ENCODE measurements around the gene NAV3.
"Not testable (repeated sequence)": the region's sequence is repeated elsewhere in the genome, so short reads cannot be mapped to it uniquely, and the experiment has no call there.

Gene NAV3

DNA sequence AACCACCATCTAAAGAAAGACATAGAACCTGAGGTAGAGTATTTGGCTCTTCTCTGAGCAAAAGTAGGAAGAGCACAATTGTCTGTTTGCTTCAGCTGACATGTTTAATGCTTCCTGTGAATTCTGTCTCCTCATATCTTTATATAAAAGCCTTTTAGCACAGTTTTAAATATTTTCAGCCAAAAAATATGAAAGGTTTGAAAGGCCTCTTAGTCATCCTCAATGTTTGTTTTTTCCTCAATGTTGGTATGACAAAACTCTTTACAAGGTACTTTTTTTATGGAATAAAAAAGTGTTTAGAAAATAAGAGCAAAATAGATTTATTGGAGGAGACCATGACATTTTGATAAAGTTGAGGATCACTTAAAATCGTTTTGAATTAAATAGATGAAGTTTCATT, 360.9 kb downstream of the NAV3 start:
- DNase-seq (ENCODE audit: low spot score) = no peak

GRCh38 chr12:78192979-78193378, 362.3 kb downstream of the NAV3 start:
- no peak for DNase-seq (ENCODE audit: low spot score)

GRCh38 chr12:78194448-78194847, 363.8 kb downstream of the NAV3 start:
- DNase-seq (ENCODE audit: low spot score) = no peak

DNA sequence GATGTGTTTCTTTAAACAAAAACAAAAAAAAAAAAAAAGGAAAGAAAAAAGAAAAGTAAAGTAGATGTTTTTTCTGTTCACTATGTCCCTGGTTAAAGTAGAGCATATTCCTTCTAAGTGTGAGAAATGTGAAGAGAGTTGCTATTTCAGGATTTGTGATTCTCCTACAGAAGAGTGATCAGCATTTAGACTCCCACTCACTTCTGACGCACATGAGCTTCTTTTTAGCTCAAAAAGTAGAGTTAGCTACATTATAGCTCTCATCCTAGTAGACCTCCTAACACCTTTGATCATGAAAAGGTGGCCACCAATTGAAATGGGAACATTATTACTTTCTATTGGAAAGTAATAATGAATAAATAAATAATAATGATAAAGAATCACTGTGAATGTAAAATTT, 368.2 kb downstream of the NAV3 start:
- DNase-seq (ENCODE audit: low spot score) = no peak

- no peak for DNase-seq (ENCODE audit: low spot score)
Observed at GRCh38 chr12:78199926-78200325, 369.2 kb downstream of the NAV3 start.

- no peak for DNase-seq (ENCODE audit: low spot score)
Observed at GRCh38 chr12:78204926-78205325, 374.2 kb downstream of the NAV3 start.

- DNase-seq (ENCODE audit: low spot score) = no peak
Observed at GRCh38 chr12:78208092-78208491, 377.4 kb downstream of the NAV3 start.

GRCh38 chr12:78209846-78210505, 379.3 kb downstream of the NAV3 start:
- DNase-seq (ENCODE audit: low spot score) = no peak

- DNase-seq (ENCODE audit: low spot score) = no peak
Observed at GRCh38 chr12:78210506-78210860, 379.8 kb downstream of the NAV3 start.

GRCh38 chr12:78210894-78211302, 380.2 kb downstream of the NAV3 start:
- DNase-seq (ENCODE audit: low spot score) = no peak

DNA sequence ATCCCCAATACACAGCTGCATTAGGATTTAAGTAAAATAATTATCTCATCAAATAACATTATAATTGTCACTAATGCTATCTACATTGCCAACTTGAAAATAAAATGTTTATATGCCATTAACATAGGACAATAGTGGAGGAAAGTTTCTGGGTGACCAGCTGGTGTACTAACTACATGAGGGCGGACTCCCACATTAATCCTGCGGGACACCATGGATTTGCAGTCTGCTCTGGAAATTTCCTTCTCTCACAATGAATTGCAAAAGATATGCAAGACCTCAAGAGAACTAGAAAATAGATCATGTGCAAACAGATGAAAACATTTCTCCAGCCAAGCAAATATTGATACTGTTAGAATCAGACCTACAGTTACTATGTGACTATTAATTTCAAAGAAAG, 390.1 kb downstream of the NAV3 start:
- DNase-seq (ENCODE audit: low spot score) = no peak

GRCh38 chr12:78224154-78224553, 393.5 kb downstream of the NAV3 start:
- no peak for DNase-seq (ENCODE audit: low spot score)

- no peak for DNase-seq (ENCODE audit: low spot score)
Observed at GRCh38 chr12:78226763-78227162, 396.1 kb downstream of the NAV3 start.

GRCh38 chr12:78229591-78230101, 399.0 kb downstream of the NAV3 start:
- no peak for DNase-seq (ENCODE audit: low spot score)

DNA sequence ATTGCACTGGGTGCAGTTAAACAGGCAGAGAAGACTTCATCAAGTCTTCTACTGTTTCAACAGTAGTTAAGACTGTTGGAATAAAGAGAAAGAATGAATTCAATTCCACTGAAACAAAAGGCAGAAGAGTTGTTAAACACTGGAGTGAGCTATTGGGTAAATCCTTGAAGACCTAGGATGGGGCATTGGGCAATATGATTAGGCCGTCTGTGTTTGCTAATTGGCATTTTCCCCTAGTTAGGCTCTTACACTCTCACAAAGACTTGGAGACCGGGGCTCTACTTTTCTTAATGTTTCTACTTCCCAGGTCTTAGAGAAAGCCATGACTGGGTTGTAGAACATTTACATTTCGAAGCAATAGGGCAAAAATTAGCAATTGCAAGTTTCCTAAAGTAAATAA, 402.1 kb downstream of the NAV3 start:
- DNase-seq (ENCODE audit: low spot score) = no peak

GRCh38 chr12:78236264-78236663, 405.6 kb downstream of the NAV3 start:
- DNase-seq (ENCODE audit: low spot score) = no peak

GRCh38 chr12:78239544-78239943, 408.9 kb downstream of the NAV3 start:
- DNase-seq (ENCODE audit: low spot score) = no peak

DNA sequence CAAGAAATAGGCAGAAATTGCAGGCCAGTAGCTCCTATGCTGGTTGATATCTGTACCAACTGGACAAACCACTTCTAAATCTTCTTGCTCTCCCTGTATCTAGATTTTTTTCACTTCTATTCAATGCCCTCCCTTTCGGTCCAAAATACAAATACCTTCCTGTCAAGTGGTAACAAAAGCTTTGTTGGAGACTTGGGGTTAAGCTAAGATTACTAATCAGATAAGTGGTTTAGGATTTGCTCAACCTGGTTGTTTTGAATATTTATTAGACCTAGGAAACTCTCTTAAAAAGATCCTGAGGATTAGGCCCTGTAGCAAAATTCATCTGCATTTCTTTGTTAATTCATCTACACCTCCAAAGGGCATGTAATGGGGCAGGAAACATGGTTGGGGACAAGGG, 410.1 kb downstream of the NAV3 start:
- no peak for DNase-seq (ENCODE audit: low spot score)

GRCh38 chr12:78241446-78241845, 410.8 kb downstream of the NAV3 start:
- DNase-seq (ENCODE audit: low spot score) = no peak

GRCh38 chr12:78244916-78245507, 414.3 kb downstream of the NAV3 start:
- no peak for DNase-seq (ENCODE audit: low spot score)

DNA sequence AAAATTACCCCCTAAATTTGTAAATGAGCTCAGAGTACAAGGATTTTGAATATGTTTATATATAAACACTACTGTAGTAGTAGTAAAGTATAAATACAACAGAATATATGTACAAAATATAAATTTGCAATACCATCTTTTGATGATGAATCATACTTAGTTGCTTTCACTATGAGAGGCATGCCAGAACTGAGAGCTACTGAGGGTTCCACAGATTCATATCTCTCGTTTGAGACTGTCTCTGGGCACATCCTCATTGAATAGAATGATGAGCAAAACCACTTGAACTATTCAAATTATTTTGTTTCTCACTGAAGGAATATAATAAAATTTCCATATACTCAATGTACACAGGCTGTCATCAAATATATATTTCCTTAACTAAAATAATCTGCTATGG, 417.6 kb downstream of the NAV3 start:
- DNase-seq (ENCODE audit: low spot score) = no peak

DNA sequence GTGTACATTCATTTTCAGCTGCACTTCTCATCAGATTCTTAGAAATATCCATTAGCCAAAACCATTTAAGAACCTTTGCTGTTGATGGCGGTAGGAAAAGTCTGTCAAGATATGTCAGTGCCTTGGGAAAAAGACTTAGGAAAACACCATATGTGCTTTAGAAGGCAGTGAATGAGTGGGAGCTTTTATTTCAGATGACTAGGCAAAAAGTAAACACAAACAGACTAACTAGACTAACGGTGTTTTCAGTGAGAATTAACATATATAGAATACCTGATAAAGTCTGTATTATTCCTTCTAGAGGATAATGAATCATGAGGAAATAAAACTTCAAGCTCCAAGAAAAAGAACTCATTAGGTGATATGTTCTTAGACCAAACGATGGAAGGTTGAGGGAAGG, 418.9 kb downstream of the NAV3 start:
- DNase-seq (ENCODE audit: low spot score) = no peak

- DNase-seq (ENCODE audit: low spot score) = not testable (repeated sequence)
Observed at GRCh38 chr12:78257662-78258061, 427.0 kb downstream of the NAV3 start.

DNA sequence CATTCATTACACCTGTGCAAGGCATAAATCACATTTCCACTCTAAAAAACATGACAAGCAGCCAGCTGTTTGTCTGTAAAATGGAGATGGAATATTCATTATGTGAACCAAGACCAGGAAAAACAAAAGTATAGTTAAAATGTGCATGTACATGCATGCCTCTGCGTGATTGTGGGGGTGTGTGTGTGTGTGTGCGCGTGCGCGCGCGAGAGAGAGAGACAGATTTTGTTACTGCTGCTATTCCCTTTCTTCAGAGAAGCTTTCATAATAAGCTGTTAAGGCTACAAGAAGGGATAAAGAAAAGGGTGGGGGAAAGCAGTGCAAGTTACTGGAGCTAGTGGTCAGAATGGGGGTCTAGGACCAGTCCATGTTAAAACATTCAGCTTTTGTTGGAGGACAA, 430.3 kb downstream of the NAV3 start:
- DNase-seq (ENCODE audit: low spot score) = no peak
